Liver (tissue), 3 donors: ENCODE measurements around the gene AAK1.

Experiments used
- CTCF ChIP-seq: fragments of 150-350 bp; IDR thresholded peaks from 2 replicates; pipeline ENCODE4 v1.5.1; 2017; ENCODE audit warnings: improper control_type of control experiment, low read depth, low read length; ENCODE audit not compliant: missing input control
- FOXA1 ChIP-seq: IDR thresholded peaks from 2 replicates; pipeline ENCODE4 v1.6.1; 2016; ENCODE audit warnings: antibody characterized with exemption
- GABPA ChIP-seq, 2 donors: IDR thresholded peaks in 1 of 2; conservative IDR thresholded peaks in 1 of 2; 2 replicates each; pipeline ENCODE4 v1.6.1; 2016; ENCODE audit warnings: antibody characterized with exemption in 2 of 2, mild to moderate bottlenecking in 1 of 2, moderate library complexity in 1 of 2
- MAX ChIP-seq: IDR thresholded peaks from 2 replicates; pipeline ENCODE4 v1.6.1; 2016; ENCODE audit warnings: antibody characterized with exemption
- RAD21 ChIP-seq, 2 donors: IDR thresholded peaks; 2 replicates each; pipeline ENCODE4 v1.6.1; 2016; ENCODE audit warnings: antibody characterized with exemption in 2 of 2, mild to moderate bottlenecking in 2 of 2
- RXRA ChIP-seq, 2 donors: IDR thresholded peaks; 2 replicates each; pipeline ENCODE4 v1.6.1; 2017 to 2018; ENCODE audit warnings: antibody characterized with exemption in 2 of 2, mild to moderate bottlenecking in 1 of 2
- SP1 ChIP-seq: IDR thresholded peaks from 2 replicates; pipeline ENCODE4 v1.6.1; 2018; ENCODE audit warnings: antibody characterized with exemption, mild to moderate bottlenecking
- TAF1 ChIP-seq: conservative IDR thresholded peaks from 2 replicates; pipeline ENCODE4 v1.6.1; 2016; ENCODE audit warnings: antibody characterized with exemption, mild to moderate bottlenecking
- donor health status: healthy.
- donor health status: healthy.

DNA sequence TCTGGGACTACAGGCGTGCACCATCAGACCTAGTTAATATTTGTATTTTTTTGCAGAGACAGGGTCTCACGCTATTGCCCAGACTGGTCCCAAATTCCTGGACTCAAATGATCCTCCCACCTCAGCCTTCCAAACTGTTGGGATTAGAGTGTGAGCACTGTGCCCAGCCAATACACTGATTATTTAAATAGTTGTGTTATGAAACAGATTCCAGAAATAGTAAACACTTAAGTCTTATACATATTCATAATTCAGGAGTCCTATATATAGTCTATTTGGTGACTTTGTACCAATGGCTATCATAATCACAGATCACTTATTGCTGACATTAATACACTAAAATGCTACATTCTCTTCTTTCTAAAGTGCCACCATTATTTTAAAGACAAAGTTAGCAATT, 219.1 kb downstream of the AAK1 start:
- TF ChIP-seq MAX (no peak), SP1 (no peak), CTCF (no peak), FOXA1 (no peak), GABPA (IDR thresholded peaks at IDR 0.05 in 1 of 2, conservative IDR thresholded peaks at IDR 0.05 in 1 of 2) (no peak), TAF1 (no peak), RXRA (IDR thresholded peaks at IDR 0.05) (no peak), RAD21 (IDR thresholded peaks at IDR 0.05) (no peak)
